HG03196 (cell line): ENCODE measurements around the gene GNG2.

Source experiments
- ATAC-seq: cut with Tn5 transposase; IDR thresholded peaks from one replicate; pipeline ENCODE4 v1.9.1; 2021; ENCODE audit not compliant: unreplicated experiment

GNG2 gene

GRCh38 chr14:51855234-51855633, 5.2 kb upstream of the GNG2 start:
- no peak for ATAC-seq

GRCh38 chr14:51856792-51857296, 3.6 kb upstream of the GNG2 start:
- no peak for ATAC-seq

- ATAC-seq = no peak
Measured at GRCh38 chr14:51859131-51859530, 1.3 kb upstream of the GNG2 start.

- ATAC-seq = no peak
Measured at GRCh38 chr14:51860825-51861499, 550 bp downstream of the GNG2 start.

- no peak for ATAC-seq
Measured at GRCh38 chr14:51862176-51862796, 1.9 kb downstream of the GNG2 start.

GRCh38 chr14:51862860-51863259, 2.4 kb downstream of the GNG2 start:
- no peak for ATAC-seq

GRCh38 chr14:51865953-51866747, 5.7 kb downstream of the GNG2 start:
- peak; percentile 40 for ATAC-seq

- ATAC-seq = no peak
Measured at GRCh38 chr14:51867741-51868140, 7.3 kb downstream of the GNG2 start.

GRCh38 chr14:51868405-51868804, 8.0 kb downstream of the GNG2 start:
- no peak for ATAC-seq

GRCh38 chr14:51869411-51870100, 9.1 kb downstream of the GNG2 start:
- ATAC-seq = no peak

- ATAC-seq = no peak
Measured at GRCh38 chr14:51870606-51871005, 10.2 kb downstream of the GNG2 start.

GRCh38 chr14:51871846-51872245, 11.4 kb downstream of the GNG2 start:
- no peak for ATAC-seq

GRCh38 chr14:51872396-51872795, 12.0 kb downstream of the GNG2 start:
- no peak for ATAC-seq

GRCh38 chr14:51873221-51873893, 12.9 kb downstream of the GNG2 start:
- peak; percentile 85 for ATAC-seq

- ATAC-seq = no peak
Measured at GRCh38 chr14:51877810-51878209, 17.4 kb downstream of the GNG2 start.

- no peak for ATAC-seq
Measured at GRCh38 chr14:51879170-51879569, 18.8 kb downstream of the GNG2 start.

GRCh38 chr14:51880835-51881580, 20.6 kb downstream of the GNG2 start:
- ATAC-seq = no peak

- ATAC-seq = no peak
Measured at GRCh38 chr14:51881636-51882035, 21.2 kb downstream of the GNG2 start.

GRCh38 chr14:51883232-51883631, 22.8 kb downstream of the GNG2 start:
- no peak for ATAC-seq
